Astrocyte of the cerebellum (primary cell): Measurements from ENCODE around the gene KXD1.
"Not testable (repeated sequence)": the region's sequence is repeated elsewhere in the genome, so short reads cannot be mapped to it uniquely, and the experiment has no call there.

Experiments used
- DNase-seq: peaks from one replicate; pipeline ENCODE4 v3.0.0-alpha.2; 2011; ENCODE audit warnings: low read depth
- H3K4me3 ChIP-seq: 2 replicates; pipeline ENCODE4 v1.5.1; 2011; ENCODE audit warnings: mild to moderate bottlenecking, low read depth, low read length, moderate library complexity
- CTCF ChIP-seq: IDR thresholded peaks from 2 replicates; pipeline ENCODE4 v1.5.1; 2012; ENCODE audit warnings: low read length, low read depth, moderate library complexity, mild to moderate bottlenecking; ENCODE audit errors: missing control alignments
- in situ Hi-C: cut with HindIII; loops from 2 replicates; pipeline ENCODE4 v1.10.0; 2017; ENCODE audit warnings: low sequenced_read_pairs

The KXD1 gene

GRCh38 chr19:18588611-18589379, 31.1 kb downstream of the KXD1 start, which contains the start of gene REX1BD:
REX1BD (plus strand) TSS chr19:18588798; CDS start chr19:18588802, 4 bp downstream.
- TF ChIP-seq CTCF, result peak; percentile 74
- peak within 1 kb of the TSS; percentile 82 for H3K4me3 ChIP-seq
- in situ Hi-C loops, result loop anchor here (25.0 kb wide), 1 partner anchor 249 kb away; the partner anchor contains the start of gene UPF1
- DNase-seq, result no peak

GRCh38 chr19:18589380-18590272, 32.0 kb downstream of the KXD1 start:
- in situ Hi-C loops, result loop anchor here (25.0 kb wide), 1 partner anchor 248 kb away; the partner anchor contains the start of gene UPF1
- TF ChIP-seq CTCF, result peak; percentile 2
- no peak for DNase-seq
- peak overlapping the region; percentile 82 for H3K4me3 ChIP-seq

- DNase-seq, result peak; percentile 74
- peak; percentile 63 for TF ChIP-seq CTCF
- in situ Hi-C loops, result loop anchor here (25.0 kb wide), 1 partner anchor 247 kb away; the partner anchor contains the start of gene UPF1
- peak overlapping the region; percentile 82 for H3K4me3 ChIP-seq
Observed at GRCh38 chr19:18590273-18591272, 32.9 kb downstream of the KXD1 start.

- TF ChIP-seq CTCF, result no peak
- DNase-seq, result no peak
- no peak overlapping the region for H3K4me3 ChIP-seq
- in situ Hi-C loops, result loop anchor here (25.0 kb wide), 1 partner anchor 245 kb away; the partner anchor contains the start of gene UPF1
Observed at GRCh38 chr19:18591735-18592385, 34.2 kb downstream of the KXD1 start.

- not testable (repeated sequence) for DNase-seq, H3K4me3 ChIP-seq
- in situ Hi-C loops, result loop anchor here (25.0 kb wide), 1 partner anchor 245 kb away; the partner anchor contains the start of gene UPF1
Observed at GRCh38 chr19:18592732-18593131, 35.1 kb downstream of the KXD1 start.

- in situ Hi-C loops, result loop anchor here (25.0 kb wide), 1 partner anchor 244 kb away; the partner anchor contains the start of gene UPF1
- no peak overlapping the region for H3K4me3 ChIP-seq
- TF ChIP-seq CTCF, result no peak
- no peak for DNase-seq
Observed at GRCh38 chr19:18593367-18594095, 35.9 kb downstream of the KXD1 start.
